HG03045 (cell line): ENCODE data around the gene PTPRE.

Source experiments
- ATAC-seq: cut with Tn5 transposase; IDR thresholded peaks from one replicate; pipeline ENCODE4 v1.9.1; 2021; ENCODE audit warnings: mild to moderate bottlenecking, moderate library complexity; ENCODE audit not compliant: unreplicated experiment

Gene PTPRE

GRCh38 chr10:128109707-128110106 is 202.8 kb downstream of the PTPRE start:
- no peak for ATAC-seq

- ATAC-seq, result no peak
Observed at GRCh38 chr10:128110339-128110738, 203.4 kb downstream of the PTPRE start.

GRCh38 chr10:128111696-128112095 is 204.8 kb downstream of the PTPRE start:
- no peak for ATAC-seq

GRCh38 chr10:128113026-128113425 is 206.1 kb downstream of the PTPRE start:
- ATAC-seq, result no peak

- no peak for ATAC-seq
Observed at GRCh38 chr10:128114901-128115300, 208.0 kb downstream of the PTPRE start.

- no peak for ATAC-seq
Observed at GRCh38 chr10:128115356-128115755, 208.5 kb downstream of the PTPRE start.

GRCh38 chr10:128116187-128116586 is 209.3 kb downstream of the PTPRE start:
- ATAC-seq, result no peak

GRCh38 chr10:128116851-128117615 is 210.1 kb downstream of the PTPRE start:
- ATAC-seq, result no peak

- ATAC-seq, result no peak
Observed at GRCh38 chr10:128121750-128122412, 215.0 kb downstream of the PTPRE start.

- no peak for ATAC-seq
Observed at GRCh38 chr10:128122931-128123330, 216.0 kb downstream of the PTPRE start.

GRCh38 chr10:128123846-128124245 is 216.9 kb downstream of the PTPRE start:
- no peak for ATAC-seq

- ATAC-seq, result no peak
Observed at GRCh38 chr10:128124813-128125403, 218.0 kb downstream of the PTPRE start.

- ATAC-seq, result no peak
Observed at GRCh38 chr10:128125416-128125943, 218.6 kb downstream of the PTPRE start.

GRCh38 chr10:128125944-128126764 is 219.3 kb downstream of the PTPRE start, which contains the start of gene MKI67:
Gene MKI67 (minus strand): TSS chr10:128126423. CDS start chr10:128125667, 756 bp downstream.
- peak; percentile 87 for ATAC-seq

- ATAC-seq, result no peak
Observed at GRCh38 chr10:128128582-128128981, 221.7 kb downstream of the PTPRE start.

- no peak for ATAC-seq
Observed at GRCh38 chr10:128130051-128130450, 223.1 kb downstream of the PTPRE start.
